Transverse colon (tissue), 4 donors: ENCODE results near the gene MEMO1.

Experiments
- EP300 ChIP-seq: sonication (generic); formaldehyde crosslinking; IDR thresholded peaks from one replicate; pipeline ENCODE4 v1.6.1; 2017; ENCODE audit warnings: antibody characterized with exemption, low read depth
- POLR2A ChIP-seq: fragments of 450-650 bp; IDR thresholded peaks from one replicate; pipeline ENCODE4 v1.6.1; 2016; ENCODE audit warnings: antibody characterized with exemption, mild to moderate bottlenecking, moderate library complexity
- POLR2AphosphoS5 ChIP-seq, 3 donors: sonication (generic); formaldehyde crosslinking; IDR thresholded peaks; one replicate each; pipeline ENCODE4 v1.6.1; 2016; ENCODE audit warnings: antibody characterized with exemption in 3 of 3
- TF ChIP-seq, protein P1 (sequence below), 5 experiments: fragments of 200-600 bp in 3 of 5; fragments of 450-650 bp in 2 of 5; sonication (generic) in 3 of 5; IDR thresholded peaks; 1 replicate in 2 of 5; 2 replicates in 3 of 5; pipeline ENCODE4 v1.5.1; 2016 to 2017; ENCODE audit warnings: antibody characterized with exemption in 5 of 5, inconsistent platforms in 3 of 5, mild to moderate bottlenecking in 2 of 5, moderate library complexity in 1 of 5

DNA sequence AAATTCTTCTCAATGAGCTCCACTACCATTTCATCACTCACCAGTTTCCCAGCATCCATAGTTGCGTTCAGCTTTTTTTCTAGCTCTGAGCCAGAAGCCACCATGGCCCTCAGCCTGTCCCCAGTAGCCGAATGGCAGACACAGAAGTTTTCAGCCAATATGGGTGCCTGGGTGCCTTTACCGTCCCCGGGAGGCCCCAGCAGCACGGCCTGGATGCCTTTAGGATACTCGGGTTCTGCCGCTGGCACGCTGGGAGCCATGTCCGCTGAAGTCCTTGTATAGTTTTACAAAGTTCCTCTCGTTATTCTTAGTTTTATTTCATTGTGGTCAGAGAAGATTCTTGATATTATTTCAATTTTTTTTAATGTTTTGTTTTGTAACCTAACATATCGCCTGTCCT, 187.2 kb downstream of the MEMO1 start:
- no peak for TF ChIP-seq POLR2A
- TF ChIP-seq, protein P1, sequence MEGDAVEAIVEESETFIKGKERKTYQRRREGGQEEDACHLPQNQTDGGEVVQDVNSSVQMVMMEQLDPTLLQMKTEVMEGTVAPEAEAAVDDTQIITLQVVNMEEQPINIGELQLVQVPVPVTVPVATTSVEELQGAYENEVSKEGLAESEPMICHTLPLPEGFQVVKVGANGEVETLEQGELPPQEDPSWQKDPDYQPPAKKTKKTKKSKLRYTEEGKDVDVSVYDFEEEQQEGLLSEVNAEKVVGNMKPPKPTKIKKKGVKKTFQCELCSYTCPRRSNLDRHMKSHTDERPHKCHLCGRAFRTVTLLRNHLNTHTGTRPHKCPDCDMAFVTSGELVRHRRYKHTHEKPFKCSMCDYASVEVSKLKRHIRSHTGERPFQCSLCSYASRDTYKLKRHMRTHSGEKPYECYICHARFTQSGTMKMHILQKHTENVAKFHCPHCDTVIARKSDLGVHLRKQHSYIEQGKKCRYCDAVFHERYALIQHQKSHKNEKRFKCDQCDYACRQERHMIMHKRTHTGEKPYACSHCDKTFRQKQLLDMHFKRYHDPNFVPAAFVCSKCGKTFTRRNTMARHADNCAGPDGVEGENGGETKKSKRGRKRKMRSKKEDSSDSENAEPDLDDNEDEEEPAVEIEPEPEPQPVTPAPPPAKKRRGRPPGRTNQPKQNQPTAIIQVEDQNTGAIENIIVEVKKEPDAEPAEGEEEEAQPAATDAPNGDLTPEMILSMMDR (IDR thresholded peaks at IDR 0.05): no peak
- no peak for TF ChIP-seq POLR2AphosphoS5 (IDR thresholded peaks at IDR 0.05)
- no peak for TF ChIP-seq EP300
